NCI-H2029 (cell line): ENCODE data around the gene ZNF618.
"Not testable (repeated sequence)": the region's sequence is repeated elsewhere in the genome, so short reads cannot be mapped to it uniquely, and the experiment has no call there.

Experiments used
- DNase-seq: peaks from one replicate; lab custom pipeline; 2025; lab: John Stamatoyannopoulos, UW

The ZNF618 gene

DNA sequence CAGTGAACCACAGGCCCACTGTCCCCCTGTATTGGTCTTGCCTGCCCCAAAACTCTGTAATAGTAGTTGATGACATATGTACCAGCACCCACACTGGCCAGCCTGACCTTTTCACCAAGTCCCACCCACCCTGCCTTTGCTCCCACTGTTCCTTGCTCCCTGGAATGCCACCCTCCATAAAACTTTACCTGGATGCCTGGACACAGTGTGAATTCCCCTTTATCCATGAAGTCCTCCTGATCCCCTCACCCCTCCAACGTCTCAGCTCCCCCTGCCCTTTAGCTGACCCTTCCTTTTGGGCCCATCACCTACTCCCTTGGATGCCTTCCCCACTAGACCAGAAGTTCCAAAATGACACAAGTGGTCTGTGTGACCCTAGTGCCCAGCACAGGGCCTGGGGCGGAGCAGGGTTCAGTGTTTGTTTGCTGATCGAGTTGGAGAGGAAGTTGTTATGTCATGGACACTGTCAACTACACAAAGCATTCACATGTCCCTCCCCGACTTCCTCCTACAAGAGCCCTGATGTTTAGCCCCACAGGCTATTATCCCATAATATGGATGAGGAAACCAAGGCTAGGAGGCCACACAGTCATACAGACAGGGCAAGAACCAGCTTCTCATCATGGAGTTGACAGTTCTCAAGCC is 185.8 kb downstream of the ZNF618 start:
- DNase-seq: no peak

DNA sequence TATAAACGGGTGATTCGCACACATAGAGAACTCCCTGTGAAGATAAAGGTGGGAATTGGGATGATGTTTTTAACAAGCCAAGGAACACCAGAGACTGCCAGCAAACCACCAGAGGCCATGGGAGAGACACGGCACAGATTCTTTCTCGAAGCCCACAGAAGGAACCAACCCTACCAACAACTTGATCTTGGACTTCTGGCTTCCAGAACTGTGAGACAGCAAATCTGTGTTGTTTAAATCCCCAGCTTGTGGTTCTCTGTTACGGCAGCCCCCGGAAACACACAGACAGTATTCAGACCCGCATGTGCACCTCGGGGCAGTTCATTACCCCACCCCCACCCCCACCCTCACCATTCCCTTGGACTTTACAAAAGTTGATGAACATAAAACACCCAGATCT is 189.2 kb downstream of the ZNF618 start:
- no peak for DNase-seq

DNA sequence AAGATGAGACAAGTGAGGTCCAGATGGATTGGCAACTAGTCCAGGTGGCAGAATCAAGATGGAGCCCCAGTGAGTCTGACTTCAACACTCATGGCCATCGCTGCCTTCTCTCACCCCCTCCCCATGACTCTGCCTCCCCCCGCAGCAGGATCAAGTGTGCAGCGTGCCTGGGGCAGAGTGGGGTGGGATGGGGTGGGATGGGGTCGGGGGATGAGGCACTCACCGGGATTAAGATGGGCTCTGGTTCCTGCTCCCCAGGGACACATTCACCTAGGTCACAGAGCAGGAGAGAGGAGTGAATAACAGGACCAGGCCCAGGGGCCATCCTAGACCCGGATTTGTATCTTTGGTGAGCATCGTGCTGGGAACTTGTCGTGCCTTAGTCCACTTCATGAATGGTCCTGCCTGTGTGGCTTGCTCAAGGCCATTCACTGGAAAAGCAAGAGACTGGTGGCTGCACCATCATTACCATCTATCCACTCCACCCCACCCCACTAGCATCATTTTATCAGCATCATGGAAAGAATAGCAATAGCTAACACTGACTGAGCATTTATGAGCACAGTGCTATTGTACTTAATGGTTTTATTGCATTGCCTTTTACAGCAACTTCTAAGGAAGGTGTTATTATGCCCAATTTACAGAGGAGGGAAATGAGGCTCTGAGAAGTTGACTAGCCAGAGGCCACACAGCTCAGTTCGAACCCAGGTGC is 193.5 kb downstream of the ZNF618 start:
- DNase-seq: no peak

GRCh38 chr9:114070188-114071103 is 194.3 kb downstream of the ZNF618 start:
- DNase-seq: no peak

DNA sequence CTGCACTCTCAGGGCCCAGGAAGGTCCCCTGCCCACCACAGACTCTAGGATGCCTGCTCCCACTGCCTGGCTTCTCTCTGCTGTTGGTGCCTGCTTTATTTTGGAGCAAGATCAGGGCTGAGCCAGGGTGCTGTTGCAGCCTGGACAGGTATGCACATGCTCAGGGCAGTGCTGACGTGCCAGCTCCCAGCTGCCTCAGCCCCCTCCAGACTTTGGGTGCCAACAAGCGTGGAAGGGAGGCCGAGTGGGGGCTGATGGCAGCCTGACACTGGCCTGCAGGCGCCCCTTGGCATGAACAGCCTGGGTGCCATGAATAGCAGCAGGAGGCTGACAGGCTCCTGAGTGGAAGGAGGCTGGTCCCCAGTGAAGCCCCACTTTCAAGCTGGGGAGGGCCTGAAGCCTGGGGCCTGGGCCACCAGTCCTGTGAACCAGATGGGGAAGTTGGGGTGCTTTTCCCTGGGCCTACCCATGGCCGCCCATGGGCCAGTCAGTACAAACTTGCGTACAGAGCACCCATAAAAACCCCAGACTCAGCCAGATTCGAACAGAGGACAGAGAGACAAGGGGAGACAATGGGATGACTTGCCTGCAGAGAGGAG is 195.2 kb downstream of the ZNF618 start:
- DNase-seq: no peak

- peak; percentile 33 for DNase-seq
These were observed 196.4 kb downstream of the ZNF618 start for GRCh38 chr9:114072184-114073140.

GRCh38 chr9:114075602-114076001 is 199.5 kb downstream of the ZNF618 start:
- no peak for DNase-seq

- DNase-seq: no peak
These were observed 200.4 kb downstream of the ZNF618 start for GRCh38 chr9:114076237-114077161.

- DNase-seq: no peak
These were observed 201.2 kb downstream of the ZNF618 start for GRCh38 chr9:114077162-114077837.

- no peak for DNase-seq
These were observed 202.1 kb downstream of the ZNF618 start, which contains the start of gene AMBP for GRCh38 chr9:114078021-114078780. TSS of gene AMBP (minus strand) at chr9:114078300. CDS start at chr9:114078209, 91 bp downstream.

DNA sequence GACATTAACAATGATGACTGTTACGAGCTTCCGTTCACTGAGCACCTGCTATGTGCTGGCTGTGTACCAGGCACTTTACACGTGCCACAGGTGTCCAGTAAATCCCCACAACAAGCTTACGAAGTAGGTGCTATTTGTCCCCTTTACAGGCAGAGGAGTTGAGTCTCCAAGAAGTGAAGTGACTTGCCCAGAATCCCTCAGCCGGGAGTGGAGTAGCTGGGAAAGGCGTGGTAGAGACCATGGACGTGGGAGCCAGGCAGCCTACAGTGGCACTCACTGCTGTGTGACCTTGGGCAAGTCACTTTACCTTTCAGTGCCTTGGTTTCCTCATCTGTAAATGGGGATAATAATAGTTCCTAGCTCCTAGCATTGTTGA is 202.7 kb downstream of the ZNF618 start:
- no peak for DNase-seq

GRCh38 chr9:114080195-114080772 is 204.2 kb downstream of the ZNF618 start:
- no peak for DNase-seq

DNA sequence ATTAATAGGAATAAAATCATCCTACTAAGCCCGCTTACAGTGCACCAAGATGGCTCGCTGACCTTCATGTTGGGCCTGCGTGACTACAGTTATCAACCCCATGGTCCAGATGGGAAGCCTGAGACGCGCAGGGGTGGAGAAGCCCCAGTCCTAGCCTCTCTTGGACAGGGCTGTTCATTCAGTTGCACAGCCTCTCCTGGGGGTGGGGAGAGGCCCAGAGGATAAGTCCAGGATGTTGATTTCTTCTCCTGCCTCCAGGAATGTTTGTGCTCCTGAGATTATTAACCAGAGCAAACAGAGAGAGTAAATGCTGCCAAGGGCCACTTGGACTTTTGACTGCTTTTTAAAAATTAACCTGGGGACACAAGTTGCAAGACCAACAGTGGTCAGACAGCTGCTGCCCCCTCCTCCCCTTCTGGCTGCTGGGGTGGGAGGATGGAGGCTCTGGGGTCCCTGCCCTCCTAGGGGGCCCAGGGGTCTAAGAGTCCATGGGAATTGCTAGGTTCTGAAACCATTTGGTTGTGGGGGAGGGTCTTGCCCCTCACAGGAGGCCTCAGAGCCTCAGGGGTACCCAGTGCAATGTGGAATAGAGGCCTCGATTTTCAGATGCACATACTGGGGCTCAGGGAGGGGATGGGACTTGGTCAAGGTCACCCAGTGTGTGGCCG is 204.8 kb downstream of the ZNF618 start:
- DNase-seq: no peak

DNA sequence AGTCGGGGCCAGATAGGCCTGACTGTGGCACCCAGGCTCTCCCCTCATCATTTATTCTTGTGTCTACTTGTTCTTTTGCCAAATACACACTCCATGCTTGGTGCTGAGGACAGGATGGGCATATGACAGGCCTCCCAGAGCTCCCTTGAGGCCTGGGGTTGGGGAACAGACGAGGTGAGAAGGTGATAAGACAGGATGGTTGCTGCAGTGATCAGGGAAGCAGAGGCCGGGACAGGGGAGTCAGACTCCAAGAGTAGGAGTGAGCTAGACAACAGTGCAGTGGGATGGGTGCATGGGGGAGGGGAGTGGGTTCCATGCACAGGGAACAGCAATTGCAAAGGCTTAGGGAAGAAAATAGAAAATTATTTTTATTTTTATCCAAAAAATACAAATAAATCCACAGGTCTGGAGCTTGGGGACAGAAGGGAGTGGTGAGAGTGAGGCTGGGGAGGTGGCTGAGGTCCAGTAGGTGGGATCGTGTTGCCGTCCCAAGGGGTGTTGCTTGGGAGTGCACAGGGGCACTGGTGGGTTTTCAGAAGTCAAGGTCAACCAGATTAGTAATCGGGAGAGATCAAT is 205.4 kb downstream of the ZNF618 start:
- DNase-seq: no peak

GRCh38 chr9:114082017-114082762 is 206.1 kb downstream of the ZNF618 start:
- DNase-seq: peak; percentile 76

GRCh38 chr9:114082763-114083412 is 206.8 kb downstream of the ZNF618 start:
- not testable (repeated sequence) for DNase-seq
